T-helper 2 cell treated with Interferon-gamma antibody and Interleukin-4, amounts not matched to agents 5 μg/mL and 100 μg/mL, for 36 hours (primary cell): ENCODE data around the gene ZNF831.

ENCODE experiments used
- DNase-seq: peaks from one replicate; pipeline ENCODE4 v3.0.0; 2021; ENCODE audit warnings: low spot score
- H3K27ac Mint-ChIP-seq: one replicate; pipeline ENCODE4 v1.8.0; 2021; ENCODE audit warnings: mild to moderate bottlenecking, mixed read lengths
- H3K27me3 Mint-ChIP-seq: one replicate; pipeline ENCODE4 v1.8.0; 2021; ENCODE audit warnings: low read depth, mixed read lengths
- H3K36me3 Mint-ChIP-seq: one replicate; pipeline ENCODE4 v1.8.0; 2021; ENCODE audit warnings: low read depth, mixed read lengths
- H3K4me1 Mint-ChIP-seq: one replicate; pipeline ENCODE4 v1.8.0; 2021; ENCODE audit warnings: low read depth, mixed read lengths
- H3K4me3 Mint-ChIP-seq: one replicate; pipeline ENCODE4 v1.8.0; 2022; ENCODE audit warnings: mild to moderate bottlenecking, moderate library complexity, mixed read lengths
- H3K9me3 Mint-ChIP-seq: one replicate; pipeline ENCODE4 v1.8.0; 2021; ENCODE audit warnings: mixed read lengths

ZNF831 gene

DNA sequence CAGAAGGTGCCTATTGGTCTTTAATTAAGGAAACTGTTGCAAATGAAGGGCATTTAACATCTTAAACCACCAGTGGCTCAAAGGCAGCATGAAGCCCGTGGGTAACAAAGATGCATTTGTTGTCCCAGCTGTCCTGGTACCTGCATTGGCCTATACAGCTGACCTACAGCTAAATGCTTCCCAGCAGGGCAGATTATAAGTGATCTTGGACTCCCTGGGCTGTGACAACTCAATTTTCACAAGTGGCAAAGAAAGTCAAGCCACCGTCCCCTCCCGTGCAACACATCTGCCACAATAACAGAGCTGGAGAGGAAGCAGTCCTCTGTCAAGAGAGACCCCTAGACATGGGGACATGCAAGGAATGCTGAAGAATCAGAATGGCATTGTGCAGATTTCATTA lies 105.2 kb downstream of the ZNF831 start:
- no peak for DNase-seq
- no peaks in the 10 kb centered on the region for H3K9me3 Mint-ChIP-seq
- no peak overlapping the region for H3K27ac Mint-ChIP-seq
- peaks cover 68% of the 10 kb centered on the region for H3K27me3 Mint-ChIP-seq
- H3K4me3 Mint-ChIP-seq, result no peak overlapping the region
- no peaks in the 10 kb centered on the region for H3K36me3 Mint-ChIP-seq
- peaks cover 16% of the 10 kb centered on the region for H3K4me1 Mint-ChIP-seq

DNA sequence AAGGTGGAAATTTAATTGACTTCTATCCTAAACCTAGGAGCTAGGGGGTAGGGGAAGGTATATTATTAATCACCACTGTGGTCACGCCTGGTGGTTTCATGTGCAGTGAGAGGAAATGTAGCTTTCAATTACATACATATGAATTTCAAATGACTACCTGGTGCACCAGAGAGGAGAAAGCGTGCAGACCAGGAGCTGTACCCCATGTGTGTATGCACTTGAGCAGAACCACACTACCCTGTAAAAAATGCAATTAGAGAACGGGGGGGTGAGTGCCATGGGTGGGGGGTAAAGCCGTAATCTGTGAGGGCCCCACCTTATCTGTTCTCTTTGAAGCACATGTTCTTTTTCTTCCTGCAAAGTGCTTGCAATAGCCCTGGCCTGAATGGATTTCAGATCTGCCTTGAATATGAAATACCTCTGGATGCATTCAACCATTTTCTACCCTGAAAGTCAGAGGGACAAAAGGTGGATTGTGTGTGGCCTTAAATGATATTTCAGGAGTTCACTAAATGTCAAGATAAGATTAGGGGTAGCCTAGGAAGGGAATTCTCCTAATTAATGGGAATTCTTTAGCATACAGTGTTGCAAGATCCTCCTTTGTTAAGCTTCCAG lies 105.9 kb downstream of the ZNF831 start:
- Mint-ChIP-seq H3K27me3 (peaks cover 66% of the 10 kb centered on the region), H3K4me3 (no peak overlapping the region), H3K4me1 (peaks cover 23% of the 10 kb centered on the region), H3K36me3 (no peaks in the 10 kb centered on the region), H3K27ac (no peak overlapping the region), H3K9me3 (no peaks in the 10 kb centered on the region)
- no peak for DNase-seq

DNA sequence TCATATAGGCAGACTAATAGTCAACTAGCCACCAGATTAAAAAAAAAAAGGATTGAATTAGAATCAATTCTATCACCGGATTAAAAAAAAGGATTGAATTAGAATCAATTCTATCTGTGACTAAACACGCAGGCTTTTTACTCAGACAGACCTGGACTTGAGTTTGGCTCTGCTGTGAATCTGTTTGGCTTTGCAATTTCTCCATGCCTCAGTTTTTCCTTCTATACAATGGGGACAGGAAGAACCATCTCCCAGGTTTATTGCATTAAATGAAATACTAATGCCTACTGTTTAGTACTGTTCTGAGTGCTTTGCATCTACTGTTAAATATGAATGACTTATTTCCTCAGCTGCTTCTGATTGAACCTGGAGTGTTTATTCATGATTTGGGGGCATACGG lies 106.8 kb downstream of the ZNF831 start:
- peaks cover 25% of the 10 kb centered on the region for H3K4me1 Mint-ChIP-seq
- H3K27me3 Mint-ChIP-seq, result peaks cover 59% of the 10 kb centered on the region
- DNase-seq, result no peak
- H3K9me3 Mint-ChIP-seq, result no peaks in the 10 kb centered on the region
- H3K4me3 Mint-ChIP-seq, result no peak overlapping the region
- H3K36me3 Mint-ChIP-seq, result no peaks in the 10 kb centered on the region
- H3K27ac Mint-ChIP-seq, result no peak overlapping the region

DNA sequence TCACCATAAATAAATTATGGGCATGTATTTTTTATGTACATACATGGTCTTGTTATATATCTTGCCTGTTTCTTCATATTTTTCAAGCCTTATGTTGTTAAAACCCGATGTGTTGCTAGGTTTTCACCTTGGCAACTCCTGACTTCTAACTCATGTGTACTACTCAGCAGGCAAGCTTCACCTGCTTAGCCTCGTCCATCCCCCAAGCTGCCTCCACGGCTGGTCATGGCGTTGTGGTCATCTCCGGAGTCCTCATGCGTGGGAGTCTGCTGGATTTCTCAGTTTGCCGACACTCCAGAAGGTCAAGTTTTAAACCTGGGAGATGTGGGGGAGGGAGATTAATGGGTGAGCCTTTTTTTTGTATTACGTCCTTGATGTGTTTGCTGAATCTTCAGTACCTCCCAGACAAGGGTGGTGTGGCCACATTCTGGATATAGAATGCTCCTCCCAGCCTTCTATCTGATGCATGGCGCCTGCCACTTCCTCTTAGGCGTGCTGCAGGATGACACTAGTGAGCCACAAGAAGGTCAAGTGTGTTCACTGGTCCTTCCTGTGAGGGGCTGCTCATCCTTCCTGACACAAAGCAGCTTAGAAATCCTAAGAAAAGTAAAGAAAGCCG lies 110.2 kb downstream of the ZNF831 start:
- no peaks in the 10 kb centered on the region for H3K36me3 Mint-ChIP-seq
- peaks cover 38% of the 10 kb centered on the region for H3K27me3 Mint-ChIP-seq
- H3K27ac Mint-ChIP-seq, result peak overlapping the region; percentile 35
- no peak for DNase-seq
- H3K9me3 Mint-ChIP-seq, result no peaks in the 10 kb centered on the region
- peak overlapping the region; percentile 15 for H3K4me3 Mint-ChIP-seq
- peaks cover 25% of the 10 kb centered on the region for H3K4me1 Mint-ChIP-seq

DNA sequence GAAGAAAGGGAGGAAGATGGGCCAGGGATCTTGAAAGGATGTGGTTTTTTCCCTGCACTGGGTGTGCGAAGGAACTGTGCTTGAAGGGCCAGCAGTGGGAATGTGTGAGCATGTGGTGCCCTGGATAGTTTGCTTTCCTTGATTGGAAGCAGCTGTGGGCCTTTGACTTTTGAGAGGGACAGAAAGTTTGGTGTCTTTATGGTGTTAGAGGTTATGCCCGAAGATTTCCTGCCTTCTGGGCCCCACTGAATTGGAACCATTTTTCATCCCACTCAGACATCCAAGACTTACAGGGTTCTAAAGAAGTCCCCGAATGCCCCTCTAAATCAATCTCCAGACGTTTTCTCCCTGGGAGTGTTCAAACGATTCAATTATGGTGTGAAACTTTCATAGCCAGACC lies 113.3 kb downstream of the ZNF831 start:
- H3K4me3 Mint-ChIP-seq, result no peak overlapping the region
- peaks cover 21% of the 10 kb centered on the region for H3K27me3 Mint-ChIP-seq
- H3K9me3 Mint-ChIP-seq, result no peaks in the 10 kb centered on the region
- H3K36me3 Mint-ChIP-seq, result no peaks in the 10 kb centered on the region
- no peak overlapping the region for H3K27ac Mint-ChIP-seq
- H3K4me1 Mint-ChIP-seq, result peaks cover 16% of the 10 kb centered on the region
- DNase-seq, result no peak

DNA sequence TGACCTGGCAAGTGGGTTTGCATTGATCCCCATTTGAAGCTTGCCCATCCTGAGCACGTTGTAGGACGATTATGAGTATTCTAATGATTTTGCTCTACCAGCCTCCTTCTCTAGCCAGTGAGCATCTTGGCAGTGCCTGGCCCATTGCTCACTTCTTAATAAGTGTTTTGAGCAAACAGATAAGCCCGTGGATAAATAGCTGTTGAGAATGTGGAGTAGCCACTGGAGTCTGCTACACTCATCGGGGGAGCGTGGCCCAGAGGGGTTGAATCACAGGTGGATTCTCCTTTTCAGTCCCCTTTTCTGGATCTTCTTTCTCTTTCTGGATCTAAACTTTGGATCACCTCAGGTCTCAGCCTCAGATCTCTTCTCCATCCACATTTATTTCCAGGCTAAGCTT lies 120.8 kb downstream of the ZNF831 start:
- no peak overlapping the region for H3K4me3 Mint-ChIP-seq

DNA sequence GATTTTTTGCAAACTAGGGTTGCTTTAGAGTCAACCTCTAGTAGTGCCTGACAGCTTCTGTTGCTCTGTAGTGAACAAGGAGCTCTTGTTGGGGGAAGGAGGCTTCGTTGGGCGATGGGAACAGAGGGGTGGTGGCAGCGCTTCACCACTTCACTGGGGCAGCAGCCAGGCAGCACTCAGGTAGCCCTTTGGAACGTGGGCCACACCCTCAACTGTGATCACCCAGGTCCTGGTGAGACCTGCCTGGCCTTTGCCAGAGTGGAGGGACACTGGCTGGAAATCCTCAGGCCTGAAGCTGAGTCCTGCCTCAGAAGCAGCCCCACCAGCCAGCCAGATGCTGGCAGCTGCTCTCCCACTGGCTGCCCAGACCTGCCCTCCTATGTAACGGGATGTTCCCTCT lies 126.4 kb downstream of the ZNF831 start:
- H3K4me3 Mint-ChIP-seq, result no peak overlapping the region
- H3K4me1 Mint-ChIP-seq, result no peaks in the 10 kb centered on the region
- no peak for DNase-seq
- H3K9me3 Mint-ChIP-seq, result no peaks in the 10 kb centered on the region
- H3K36me3 Mint-ChIP-seq, result no peaks in the 10 kb centered on the region
- no peak overlapping the region for H3K27ac Mint-ChIP-seq
- peaks cover 19% of the 10 kb centered on the region for H3K27me3 Mint-ChIP-seq

More for the DNA sequence above, 120.8 kb downstream of the ZNF831 start:
- Mint-ChIP-seq H3K9me3 (no peaks in the 10 kb centered on the region), H3K36me3 (no peaks in the 10 kb centered on the region), H3K4me1 (no peaks in the 10 kb centered on the region), H3K27ac (no peak overlapping the region), H3K27me3 (peaks cover 27% of the 10 kb centered on the region)
- no peak for DNase-seq

DNA sequence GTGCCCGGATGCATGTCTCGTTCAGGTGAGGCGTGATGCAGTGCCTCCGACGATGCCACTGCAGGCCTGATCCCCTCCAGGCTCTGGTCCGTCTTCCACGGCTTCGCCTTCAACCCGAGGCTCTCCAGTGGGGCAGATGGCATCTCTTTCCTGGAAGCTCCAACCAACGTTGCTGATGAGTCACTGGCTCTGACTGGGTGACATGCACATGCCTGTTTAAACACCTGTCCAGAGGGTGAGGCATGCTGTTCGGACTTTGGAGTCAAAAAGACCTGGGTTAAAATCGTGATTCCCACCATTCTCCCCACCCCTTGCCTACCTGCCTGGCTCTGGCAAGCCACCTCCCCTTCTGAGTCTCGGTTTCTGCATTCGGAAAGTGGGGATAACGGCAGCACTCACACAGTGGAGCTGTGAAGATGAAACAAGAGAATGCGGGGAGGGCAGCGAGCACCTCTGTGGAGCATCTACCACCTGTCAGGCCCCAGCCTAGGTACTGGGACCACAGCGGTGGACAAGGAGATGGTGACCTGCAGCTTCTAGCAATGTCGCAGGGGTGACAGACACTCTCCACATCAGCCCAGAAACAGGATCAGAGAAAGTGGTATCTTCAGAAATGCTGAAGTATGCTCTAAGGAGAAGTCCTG lies 128.2 kb downstream of the ZNF831 start:
- Mint-ChIP-seq H3K9me3 (no peaks in the 10 kb centered on the region), H3K27me3 (peaks cover 34% of the 10 kb centered on the region), H3K36me3 (no peaks in the 10 kb centered on the region), H3K4me1 (no peaks in the 10 kb centered on the region), H3K27ac (no peak overlapping the region), H3K4me3 (no peak overlapping the region)
- DNase-seq, result no peak

DNA sequence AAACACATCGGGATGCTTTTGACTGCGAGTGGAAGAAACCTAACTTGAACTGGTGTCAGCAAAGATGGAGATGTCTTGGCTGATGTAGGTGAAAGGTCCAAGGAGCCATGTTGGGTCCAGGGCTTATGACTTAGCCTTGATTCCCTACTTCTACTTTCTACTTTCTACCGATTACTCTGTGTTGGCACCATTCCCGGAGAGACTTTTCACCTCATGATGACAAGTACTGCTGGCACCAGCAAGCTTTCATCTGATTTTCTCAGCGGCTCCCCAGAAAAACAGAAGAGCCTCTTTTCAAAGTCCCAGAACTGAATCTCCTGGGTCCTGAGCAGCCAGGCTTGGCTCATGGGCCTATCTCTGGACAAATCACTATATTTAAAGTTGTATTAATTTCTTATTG lies 131.9 kb downstream of the ZNF831 start:
- Mint-ChIP-seq H3K4me3 (no peak overlapping the region), H3K9me3 (no peaks in the 10 kb centered on the region), H3K36me3 (no peaks in the 10 kb centered on the region), H3K4me1 (no peaks in the 10 kb centered on the region), H3K27me3 (peaks cover 54% of the 10 kb centered on the region), H3K27ac (no peak overlapping the region)
- DNase-seq, result no peak

DNA sequence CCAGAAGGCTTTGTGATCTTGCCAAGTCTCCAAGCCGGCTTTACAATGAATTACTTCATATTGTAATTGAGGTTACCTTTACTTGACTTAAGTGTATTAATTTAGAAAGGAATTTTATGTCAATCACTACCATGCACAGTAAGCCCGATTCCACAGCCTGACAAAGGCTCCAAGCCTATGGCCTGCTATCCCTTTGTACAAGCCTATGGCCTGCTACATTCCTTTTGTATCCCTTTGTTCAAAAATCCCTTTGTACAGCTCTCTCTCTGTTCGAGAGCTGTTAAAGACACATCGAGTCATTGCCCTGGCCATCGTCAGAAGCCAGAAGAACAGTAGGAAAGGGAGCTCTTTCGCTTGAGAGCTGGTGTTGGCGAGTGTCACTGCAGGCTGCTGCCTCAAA lies 134.1 kb downstream of the ZNF831 start:
- H3K4me1 Mint-ChIP-seq, result no peaks in the 10 kb centered on the region
- H3K27me3 Mint-ChIP-seq, result peaks cover 66% of the 10 kb centered on the region
- no peak for DNase-seq
- no peaks in the 10 kb centered on the region for H3K9me3 Mint-ChIP-seq
- no peaks in the 10 kb centered on the region for H3K36me3 Mint-ChIP-seq
- no peak overlapping the region for H3K27ac Mint-ChIP-seq
- H3K4me3 Mint-ChIP-seq, result no peak overlapping the region

DNA sequence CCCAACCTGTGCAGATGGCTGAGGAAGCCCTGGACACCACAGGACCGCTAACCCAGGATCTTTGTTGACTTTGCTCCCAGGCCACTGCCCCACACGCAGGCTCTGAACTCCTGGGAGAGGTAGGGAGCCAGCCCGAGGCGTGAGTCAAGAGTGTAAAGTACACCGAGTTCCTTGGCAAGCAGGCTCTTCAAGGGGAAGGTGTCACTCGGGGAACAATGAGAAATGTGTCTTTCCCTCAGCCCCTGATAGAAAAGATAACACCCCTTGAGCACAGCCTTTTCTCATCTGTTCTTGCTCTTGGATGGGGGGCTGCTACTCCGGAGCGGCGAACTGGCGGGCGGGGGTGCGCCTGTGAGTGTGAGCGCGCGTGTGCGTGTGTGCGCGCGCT lies 136.3 kb downstream of the ZNF831 start:
- no peak for DNase-seq
- Mint-ChIP-seq H3K36me3 (no peaks in the 10 kb centered on the region), H3K9me3 (no peaks in the 10 kb centered on the region), H3K27me3 (peaks cover 73% of the 10 kb centered on the region), H3K4me1 (no peaks in the 10 kb centered on the region), H3K27ac (no peak overlapping the region), H3K4me3 (no peak overlapping the region)

DNA sequence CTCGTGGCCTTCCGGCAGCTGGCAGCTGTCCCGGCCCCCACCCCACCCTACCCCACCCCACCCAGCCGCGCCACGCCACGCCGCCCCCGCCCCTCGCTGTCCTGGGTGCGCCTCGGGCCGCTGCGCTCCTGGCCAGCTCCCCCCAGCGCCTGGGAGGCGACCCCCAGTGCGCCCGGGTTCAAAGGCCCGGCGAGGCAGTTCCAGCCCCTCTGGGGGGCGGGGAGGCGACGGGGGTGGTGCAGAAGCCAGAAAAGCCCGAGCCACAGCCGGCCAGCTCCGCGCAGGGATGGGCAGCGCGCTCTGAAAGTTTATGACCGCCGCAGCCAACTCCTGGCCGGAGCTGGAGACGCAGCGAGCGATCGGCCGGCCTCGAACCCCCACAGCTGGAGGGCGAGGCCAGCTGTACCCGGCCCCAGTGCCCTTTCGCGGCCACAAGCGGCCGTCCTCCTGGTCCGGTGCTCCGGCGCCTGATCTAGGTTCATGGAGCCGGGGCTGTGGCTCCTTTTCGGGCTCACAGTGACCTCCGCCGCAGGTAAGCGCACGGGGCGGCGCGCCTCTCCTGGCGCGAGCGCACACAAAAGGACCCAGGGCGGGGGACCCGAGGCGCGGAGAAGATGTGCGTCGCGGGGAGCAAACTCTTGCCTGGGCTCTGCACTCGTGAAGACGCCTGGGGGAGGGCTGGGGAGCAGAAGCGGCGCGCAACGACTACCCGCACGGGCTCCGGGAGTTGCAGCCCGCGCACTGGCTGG lies 136.9 kb downstream of the ZNF831 start, which contains the start of gene EDN3:
Gene EDN3, plus strand, starts transcription at position 279 of the 749 bp plus-strand sequence. Its CDS starts 202 bp downstream, at position 481.
- no peak for DNase-seq
- no peaks in the 10 kb centered on the region for H3K36me3 Mint-ChIP-seq
- H3K27ac Mint-ChIP-seq, result no peak within 1 kb of the TSS
- peaks cover 72% of the 10 kb centered on the region for H3K27me3 Mint-ChIP-seq
- H3K9me3 Mint-ChIP-seq, result no peaks in the 10 kb centered on the region
- H3K4me3 Mint-ChIP-seq, result no peak within 1 kb of the TSS
- H3K4me1 Mint-ChIP-seq, result no peaks in the 10 kb centered on the region

DNA sequence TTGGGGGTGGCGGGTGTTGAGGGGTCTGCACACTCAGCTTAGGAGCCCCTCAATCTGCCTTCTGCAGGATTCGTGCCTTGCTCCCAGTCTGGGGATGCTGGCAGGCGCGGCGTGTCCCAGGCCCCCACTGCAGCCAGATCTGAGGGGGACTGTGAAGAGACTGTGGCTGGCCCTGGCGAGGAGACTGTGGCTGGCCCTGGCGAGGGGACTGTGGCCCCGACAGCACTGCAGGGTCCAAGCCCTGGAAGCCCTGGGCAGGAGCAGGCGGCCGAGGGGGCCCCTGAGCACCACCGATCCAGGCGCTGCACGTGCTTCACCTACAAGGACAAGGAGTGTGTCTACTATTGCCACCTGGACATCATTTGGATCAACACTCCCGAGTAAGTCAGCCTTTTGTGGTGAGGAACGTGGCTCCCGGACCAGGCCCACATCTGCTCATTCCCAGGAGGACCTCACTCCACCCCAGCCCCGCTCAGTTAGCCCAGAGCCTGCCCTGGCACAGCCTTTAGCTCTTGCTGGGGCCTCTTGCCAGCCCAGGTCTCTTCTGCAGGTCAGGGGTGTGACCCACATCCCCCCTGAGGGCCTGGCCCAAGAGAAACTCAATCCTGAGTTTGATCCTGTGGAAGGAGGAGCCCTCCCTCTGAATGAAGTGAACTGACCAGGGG lies 137.9 kb downstream of the ZNF831 start:
- no peaks in the 10 kb centered on the region for H3K36me3 Mint-ChIP-seq
- H3K4me3 Mint-ChIP-seq, result no peak overlapping the region
- peaks cover 65% of the 10 kb centered on the region for H3K27me3 Mint-ChIP-seq
- H3K4me1 Mint-ChIP-seq, result no peaks in the 10 kb centered on the region
- no peak overlapping the region for H3K27ac Mint-ChIP-seq
- no peak for DNase-seq
- no peaks in the 10 kb centered on the region for H3K9me3 Mint-ChIP-seq
